ENCODE measurements around the gene SGPP2.
A peak's percentile ranks its signal among the peaks of the same experiment; 100 is the strongest.
"Not testable (repeated sequence)": the region's sequence is repeated elsewhere in the genome, so short reads cannot be mapped to it uniquely, and the experiment has no call there.

The SGPP2 gene

GRCh38 chr2:222393733-222394267 lies 30.5 kb upstream of the SGPP2 start:
- no peak for DNase-seq (ENCODE audit: low read depth in 2 of 2)
- H3K4me3 ChIP-seq (replicated peaks in 1 of 2; ENCODE audit: low read depth in 2 of 2, low read length in 2 of 2), result no peak overlapping the region
- no peak for TF ChIP-seq CTCF (IDR thresholded peaks at IDR 0.05; ENCODE audit: low read depth, low read length)

- TF ChIP-seq CTCF (IDR thresholded peaks at IDR 0.05; ENCODE audit: low read depth, low read length), result no peak
- H3K4me3 ChIP-seq (replicated peaks in 1 of 2; ENCODE audit: low read depth in 2 of 2, low read length in 2 of 2), result no peak overlapping the region
- peak; percentile 3 for DNase-seq (ENCODE audit: low read depth in 2 of 2)
These were observed 25.9 kb upstream of the SGPP2 start for GRCh38 chr2:222398446-222398885.

GRCh38 chr2:222399038-222399783 lies 25.1 kb upstream of the SGPP2 start:
- no peak for TF ChIP-seq CTCF (IDR thresholded peaks at IDR 0.05; ENCODE audit: low read depth, low read length)
- H3K4me3 ChIP-seq (replicated peaks in 1 of 2; ENCODE audit: low read depth in 2 of 2, low read length in 2 of 2), result no peak overlapping the region
- no peak for DNase-seq (ENCODE audit: low read depth in 2 of 2)

- peak in 1 of 2 donors; percentile 11 for DNase-seq (ENCODE audit: low read depth in 2 of 2)
- H3K4me3 ChIP-seq (replicated peaks in 1 of 2; ENCODE audit: low read depth in 2 of 2, low read length in 2 of 2), result no peak overlapping the region
- TF ChIP-seq CTCF (IDR thresholded peaks at IDR 0.05; ENCODE audit: low read depth, low read length), result no peak
These were observed 20.0 kb upstream of the SGPP2 start for GRCh38 chr2:222404151-222404905.

- TF ChIP-seq CTCF (IDR thresholded peaks at IDR 0.05; ENCODE audit: low read depth, low read length), result no peak
- H3K4me3 ChIP-seq (replicated peaks in 1 of 2; ENCODE audit: low read depth in 2 of 2, low read length in 2 of 2), result no peak overlapping the region
- DNase-seq (ENCODE audit: low read depth in 2 of 2), result no peak
These were observed 15.7 kb upstream of the SGPP2 start for GRCh38 chr2:222408684-222409083.

- H3K4me3 ChIP-seq (replicated peaks in 1 of 2; ENCODE audit: low read depth in 2 of 2, low read length in 2 of 2), result no peak overlapping the region
- no peak for TF ChIP-seq CTCF (IDR thresholded peaks at IDR 0.05; ENCODE audit: low read depth, low read length)
- no peak for DNase-seq (ENCODE audit: low read depth in 2 of 2)
These were observed 13.8 kb upstream of the SGPP2 start for GRCh38 chr2:222410534-222410933.

- not testable (repeated sequence) for DNase-seq (ENCODE audit: low read depth in 2 of 2); H3K4me3 ChIP-seq (replicated peaks in 1 of 2; ENCODE audit: low read depth in 2 of 2, low read length in 2 of 2)
These were observed 12.0 kb upstream of the SGPP2 start for GRCh38 chr2:222412334-222412733.
